Measurements from ENCODE around the gene PDRG1.
"Not testable (repeated sequence)": the region's sequence is repeated elsewhere in the genome, so short reads cannot be mapped to it uniquely, and the experiment has no call there.

The PDRG1 gene

GRCh38 chr20:31966991-31967655 lies 15.3 kb upstream of the PDRG1 start:
- no peak for DNase-seq (ENCODE audit: low read depth in 2 of 2)

DNA sequence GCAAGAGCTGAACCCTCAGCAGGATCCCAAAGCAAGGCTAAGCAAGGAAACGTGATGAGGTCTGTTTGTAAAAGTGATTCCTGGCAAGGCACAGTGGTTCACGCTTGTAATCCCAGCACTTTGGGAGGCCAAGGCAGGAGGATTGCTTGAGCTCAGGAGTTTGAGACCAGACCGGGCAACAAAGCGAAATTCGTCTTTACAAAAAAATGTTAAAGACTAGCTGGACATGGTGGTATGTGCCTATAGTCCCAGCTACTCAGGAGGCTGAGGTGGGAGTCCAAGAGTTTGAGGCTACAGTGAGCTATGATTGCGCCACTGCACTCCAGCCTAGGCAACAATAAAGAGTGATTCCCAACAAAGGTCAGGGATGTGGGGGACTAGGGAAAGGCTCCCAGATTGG lies 12.0 kb upstream of the PDRG1 start:
- DNase-seq (ENCODE audit: low read depth in 2 of 2) = no peak

DNA sequence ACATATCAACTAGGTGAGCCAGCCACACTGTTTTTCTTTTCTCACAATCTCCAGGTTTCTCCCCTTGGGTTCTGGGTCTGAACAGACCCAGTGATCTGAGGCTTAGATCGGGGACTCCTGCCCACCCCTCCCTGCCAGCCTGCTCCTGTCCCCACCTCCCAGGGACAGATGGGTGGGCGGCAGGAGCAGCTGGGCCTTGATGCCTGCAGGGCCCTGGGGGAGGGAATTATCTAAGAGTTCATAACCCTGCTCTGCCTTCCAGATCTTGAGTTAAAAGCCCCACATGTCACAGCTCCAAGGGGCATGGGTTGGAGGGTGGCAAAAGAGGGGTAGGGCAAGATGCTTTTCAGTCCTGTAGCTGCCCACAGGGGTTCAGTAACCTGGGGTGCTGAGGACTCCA lies 10.9 kb upstream of the PDRG1 start:
- DNase-seq (ENCODE audit: low read depth in 2 of 2) = no peak

- no peak for DNase-seq (ENCODE audit: low read depth in 2 of 2)
Observed at GRCh38 chr20:31956556-31957526, 5.0 kb upstream of the PDRG1 start.

DNA sequence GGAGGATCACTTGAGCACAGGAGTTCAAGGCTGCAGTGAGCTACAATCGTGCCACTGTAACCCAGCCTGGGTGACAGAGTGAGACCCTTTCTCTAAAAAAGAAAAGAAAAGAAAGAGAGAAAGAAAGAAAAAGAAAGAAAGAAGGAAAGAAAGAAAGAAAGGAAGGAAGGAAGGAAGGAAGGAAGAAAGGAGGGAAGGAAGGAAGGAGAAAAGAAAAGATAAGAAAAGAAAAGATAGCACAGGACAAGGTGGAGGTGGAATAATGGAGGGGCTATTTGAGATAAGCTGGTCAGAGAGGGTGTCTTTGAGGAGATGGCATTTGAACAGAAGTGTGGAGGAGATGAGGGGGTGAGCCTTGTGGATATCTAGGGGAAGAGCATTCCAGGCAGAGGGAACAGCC lies 2.7 kb upstream of the PDRG1 start:
- DNase-seq (ENCODE audit: low read depth in 2 of 2) = no peak

DNA sequence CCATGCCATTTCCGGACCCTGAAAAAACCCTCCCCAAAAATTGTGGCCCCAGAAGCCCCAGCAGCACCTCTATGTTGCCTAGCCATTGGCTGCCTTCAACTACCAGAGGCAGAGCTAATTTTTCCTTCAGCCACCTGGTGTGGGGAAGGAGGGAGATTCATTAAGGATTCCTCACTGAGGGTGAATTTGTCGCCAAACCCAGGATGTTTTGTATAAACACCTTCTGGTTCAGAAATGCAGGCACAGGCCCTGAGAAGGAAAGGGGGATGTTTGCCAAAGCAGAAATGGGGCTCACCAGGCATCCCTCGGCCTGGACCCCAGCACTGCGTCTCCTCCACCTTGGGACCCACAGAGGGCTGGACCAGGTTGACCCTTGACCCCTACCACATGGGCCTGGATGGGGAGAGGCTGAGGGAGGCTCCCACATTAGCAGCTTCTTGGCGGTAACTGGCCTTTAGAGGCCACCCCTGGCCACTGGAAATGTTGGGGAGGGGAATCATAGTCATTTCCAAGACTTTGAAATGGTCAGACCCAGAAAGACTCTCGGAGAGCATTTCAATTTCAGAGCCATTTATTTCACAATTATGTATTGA lies 1.8 kb upstream of the PDRG1 start:
- no peak for DNase-seq (ENCODE audit: low read depth in 2 of 2)

DNA sequence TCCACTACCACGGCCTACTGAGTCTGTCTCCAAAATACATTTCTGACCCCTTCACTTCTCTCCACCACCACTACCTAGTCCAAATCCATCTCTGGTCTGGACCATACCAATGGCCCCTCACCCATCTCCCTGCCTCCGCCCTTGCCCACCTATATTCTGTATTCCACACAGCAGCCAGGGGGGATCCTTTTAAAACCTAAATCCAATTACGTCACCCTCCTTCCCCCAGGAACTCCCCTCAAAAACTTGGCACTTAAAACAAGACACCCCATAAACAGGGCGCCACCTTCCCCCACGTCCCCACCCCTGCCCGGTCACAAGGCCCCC lies 680 bp downstream of the PDRG1 start:
- DNase-seq (ENCODE audit: low read depth in 2 of 2) = no peak

DNA sequence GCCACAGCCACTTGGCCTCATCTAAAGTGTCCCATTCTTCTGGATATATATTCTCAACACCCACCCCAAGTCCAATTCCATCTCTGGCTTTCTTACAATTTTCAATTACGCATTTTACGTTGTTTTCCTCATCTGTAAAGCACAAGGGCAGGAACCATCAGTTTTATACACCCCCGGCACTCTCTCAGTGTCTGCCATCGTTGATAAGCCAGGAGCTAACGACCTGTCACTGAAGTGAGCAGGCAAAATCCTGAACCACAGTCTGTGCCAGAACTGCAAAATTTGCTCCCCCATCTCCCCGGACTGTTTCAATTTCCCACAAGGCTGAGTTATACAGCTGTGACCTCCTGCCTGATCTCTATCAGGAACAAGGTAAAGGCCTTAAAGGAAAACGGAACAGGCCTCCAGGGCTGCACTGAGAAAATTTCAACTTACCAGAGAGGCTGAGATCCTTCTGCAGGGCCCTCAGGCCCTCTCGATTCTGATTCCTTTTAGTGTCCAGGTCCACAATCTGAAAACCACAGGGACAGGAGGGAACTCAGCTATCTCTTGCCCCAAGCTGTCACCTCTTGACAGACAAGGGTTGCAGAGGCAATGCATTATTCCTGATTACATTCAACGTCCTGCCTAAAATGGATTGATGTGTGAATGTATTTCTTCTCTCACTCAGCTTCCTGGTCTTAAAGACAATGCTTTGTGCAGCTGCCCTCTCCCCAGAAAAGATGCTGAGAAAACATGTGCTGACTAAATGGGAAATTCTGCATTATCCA lies 1.8 kb downstream of the PDRG1 start:
- no peak for DNase-seq (ENCODE audit: low read depth in 2 of 2)

DNA sequence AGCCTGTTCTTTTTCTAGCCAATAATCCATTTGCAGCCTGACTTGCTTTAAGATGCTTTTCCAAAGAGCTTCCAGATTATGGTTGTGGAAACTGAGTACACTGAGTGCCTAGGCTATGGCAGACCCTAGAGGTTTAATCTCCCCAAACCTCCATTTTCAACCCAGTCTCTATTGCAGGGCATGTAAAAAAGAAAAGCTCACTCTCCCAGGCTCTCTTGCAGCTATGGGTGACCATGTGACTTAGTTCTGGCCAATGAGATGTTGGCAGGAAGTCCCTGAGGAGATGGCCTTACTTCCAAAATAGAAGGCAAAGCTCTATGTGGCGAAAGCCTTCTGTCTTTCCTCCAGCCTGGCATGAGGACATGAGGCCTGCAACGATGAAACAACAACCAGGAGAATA lies 3.8 kb downstream of the PDRG1 start:
- no peak for DNase-seq (ENCODE audit: low read depth in 2 of 2)

DNA sequence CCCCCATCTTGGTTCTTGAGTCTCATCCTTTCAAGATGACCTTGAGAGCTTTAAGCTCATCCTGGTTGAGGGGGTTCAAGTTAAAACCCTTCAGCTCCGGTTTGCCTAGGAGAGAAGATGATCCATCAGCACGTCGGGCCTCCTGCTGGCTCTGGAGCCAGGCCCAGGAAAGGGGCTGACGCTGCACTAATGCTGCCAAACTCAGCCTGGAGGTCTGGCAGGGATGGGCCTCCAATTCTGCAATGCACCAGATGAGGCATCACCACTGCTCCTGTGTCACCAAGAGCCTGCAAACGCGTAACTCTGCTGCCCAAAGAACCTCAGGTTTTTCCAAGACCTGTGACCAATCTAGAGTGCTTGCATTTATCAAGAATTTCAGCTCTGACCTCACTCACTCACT lies 6.1 kb downstream of the PDRG1 start:
- no peak for DNase-seq (ENCODE audit: low read depth in 2 of 2)

- no peak for DNase-seq (ENCODE audit: low read depth in 2 of 2)
Observed at GRCh38 chr20:31945319-31945718, 6.5 kb downstream of the PDRG1 start.

DNA sequence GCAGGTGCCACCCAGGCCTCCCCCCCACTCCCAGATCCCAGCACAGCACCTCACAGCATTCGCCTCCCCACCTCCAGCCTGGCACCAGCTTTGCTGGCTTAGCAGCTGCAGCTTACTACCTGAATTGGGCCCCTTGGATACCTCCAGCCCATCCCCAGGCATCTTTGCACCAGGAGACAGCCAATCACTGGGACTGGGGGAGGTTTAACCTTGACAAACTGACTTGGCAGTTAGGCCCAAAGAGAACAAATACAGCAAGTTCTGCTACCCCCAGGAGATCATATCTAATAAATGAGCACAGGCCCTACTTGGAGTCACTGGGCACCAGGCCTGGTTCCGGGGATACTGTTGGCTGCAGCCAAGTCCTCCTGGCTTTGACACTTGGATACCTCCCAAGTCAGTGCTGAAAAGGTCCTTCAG lies 8.8 kb downstream of the PDRG1 start:
- no peak for DNase-seq (ENCODE audit: low read depth in 2 of 2)

DNA sequence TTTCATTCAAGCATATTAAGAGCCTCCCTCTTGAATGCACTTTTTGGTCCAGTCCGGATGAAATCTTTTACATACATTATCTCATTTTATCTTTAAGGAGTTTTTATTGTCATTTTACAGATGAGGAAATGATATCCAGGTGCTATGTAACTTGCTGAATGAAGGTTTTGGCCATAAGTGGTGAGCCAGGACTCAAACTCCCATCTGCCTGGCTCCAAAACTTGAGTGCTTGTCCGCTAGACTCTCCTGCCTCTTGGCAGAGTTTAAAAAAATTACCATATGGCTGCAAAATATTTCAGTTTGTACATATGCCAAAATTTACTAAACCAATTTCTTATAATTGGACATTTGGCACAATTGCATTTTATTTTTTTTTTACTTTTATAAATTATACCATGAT lies 12.2 kb downstream of the PDRG1 start:
- DNase-seq (ENCODE audit: low read depth in 2 of 2) = no peak

DNA sequence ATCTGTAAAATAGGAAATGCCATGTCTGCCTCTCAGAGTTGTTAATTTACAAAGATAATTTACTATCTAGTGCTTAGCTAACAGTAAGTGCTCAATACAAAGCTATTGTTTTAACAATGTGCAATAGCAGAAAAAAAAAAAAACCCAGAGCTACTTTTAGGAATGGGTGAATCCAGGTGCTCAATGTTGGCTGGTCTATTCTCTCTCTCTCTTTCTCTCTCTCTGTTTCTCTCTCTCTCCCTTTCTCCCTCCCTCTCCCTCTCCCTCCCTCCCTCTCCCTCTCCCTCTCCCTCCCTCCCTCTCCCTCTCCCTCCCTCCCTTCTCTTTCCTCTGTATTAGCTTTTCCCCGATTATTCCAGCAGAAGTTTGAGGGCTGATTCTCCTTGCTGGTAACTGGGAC lies 14.0 kb downstream of the PDRG1 start:
- DNase-seq (ENCODE audit: low read depth in 2 of 2) = no peak

GRCh38 chr20:31936420-31936819 lies 15.4 kb downstream of the PDRG1 start:
- DNase-seq (ENCODE audit: low read depth in 2 of 2) = no peak

GRCh38 chr20:31934968-31935764 lies 16.7 kb downstream of the PDRG1 start:
- DNase-seq (ENCODE audit: low read depth in 2 of 2) = no peak

GRCh38 chr20:31934491-31934890 lies 17.4 kb downstream of the PDRG1 start:
- DNase-seq (ENCODE audit: low read depth in 2 of 2) = no peak

- DNase-seq (ENCODE audit: low read depth in 2 of 2) = no peak
Observed at GRCh38 chr20:31933698-31934097, 18.1 kb downstream of the PDRG1 start.

DNA sequence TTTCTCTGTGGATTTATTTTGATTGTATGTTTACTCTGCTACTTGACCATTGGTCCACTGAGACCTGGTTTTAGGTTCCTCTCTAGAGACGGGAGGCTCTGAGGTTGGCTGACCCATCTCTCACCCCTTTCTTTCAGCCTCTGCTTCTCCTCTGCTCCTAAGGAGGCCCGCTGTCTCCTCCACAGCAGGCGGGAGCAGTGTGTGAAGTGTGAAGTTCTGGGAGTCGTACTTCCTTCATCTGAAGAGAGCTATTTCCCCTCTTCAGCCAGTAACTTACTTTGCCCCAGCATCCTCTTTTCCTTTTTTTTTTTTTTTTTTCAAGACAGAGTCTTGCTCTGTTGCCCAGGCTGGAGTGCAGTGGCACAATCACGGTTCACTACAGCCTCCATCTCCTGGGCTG lies 21.1 kb downstream of the PDRG1 start:
- no peak for DNase-seq (ENCODE audit: low read depth in 2 of 2)

GRCh38 chr20:31929631-31930030 lies 22.2 kb downstream of the PDRG1 start:
- DNase-seq (ENCODE audit: low read depth in 2 of 2) = not testable (repeated sequence)

GRCh38 chr20:31927627-31928159 lies 24.2 kb downstream of the PDRG1 start:
- no peak for DNase-seq (ENCODE audit: low read depth in 2 of 2)

Data from fibroblast of skin of left biceps (primary cell).